Smooth muscle cell of the brain vasculature (primary cell): ENCODE measurements around the gene APOBR.
"Not testable (repeated sequence)": the region's sequence is repeated elsewhere in the genome, so short reads cannot be mapped to it uniquely, and the experiment has no call there.

Source experiments
- DNase-seq: peaks from one replicate; pipeline ENCODE4 v3.0.0-alpha.2; 2012; ENCODE audit warnings: low read depth, low spot score

Gene APOBR

DNA sequence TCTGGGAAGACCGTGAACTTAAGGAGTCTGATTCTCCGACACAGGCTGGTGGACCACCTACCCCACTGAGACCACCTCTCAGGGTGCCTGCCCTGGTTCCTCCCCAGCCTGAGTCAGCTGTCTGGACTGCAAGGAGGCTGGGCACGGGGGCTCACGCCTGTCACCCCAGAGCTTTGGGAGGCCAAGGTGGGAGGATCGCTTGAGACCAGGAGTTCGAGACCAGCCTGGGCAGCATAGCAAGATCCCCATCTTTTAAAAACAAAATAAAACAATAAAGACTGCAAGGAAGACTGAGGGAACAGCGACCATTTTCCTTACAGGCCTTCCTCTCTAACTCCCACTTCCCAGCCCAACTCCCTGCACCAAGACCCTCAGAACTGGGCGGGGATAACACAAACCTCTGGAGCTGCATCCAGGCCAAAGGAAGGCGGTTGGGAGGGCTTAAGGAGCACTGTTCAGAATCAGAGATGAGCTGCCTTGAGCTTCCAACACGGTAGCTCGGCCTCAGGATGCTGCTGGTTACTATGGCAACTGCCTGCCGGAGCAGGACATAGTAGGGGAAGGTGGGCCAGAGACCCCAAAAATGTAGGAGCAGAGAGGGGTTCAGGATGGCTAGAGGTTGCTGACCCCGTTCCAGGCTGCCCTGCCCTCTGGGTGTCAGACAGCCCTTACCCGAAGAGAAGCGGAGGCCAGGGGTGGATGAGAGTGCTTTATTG lies 4.4 kb downstream of the APOBR start:
- no peak for DNase-seq

DNA sequence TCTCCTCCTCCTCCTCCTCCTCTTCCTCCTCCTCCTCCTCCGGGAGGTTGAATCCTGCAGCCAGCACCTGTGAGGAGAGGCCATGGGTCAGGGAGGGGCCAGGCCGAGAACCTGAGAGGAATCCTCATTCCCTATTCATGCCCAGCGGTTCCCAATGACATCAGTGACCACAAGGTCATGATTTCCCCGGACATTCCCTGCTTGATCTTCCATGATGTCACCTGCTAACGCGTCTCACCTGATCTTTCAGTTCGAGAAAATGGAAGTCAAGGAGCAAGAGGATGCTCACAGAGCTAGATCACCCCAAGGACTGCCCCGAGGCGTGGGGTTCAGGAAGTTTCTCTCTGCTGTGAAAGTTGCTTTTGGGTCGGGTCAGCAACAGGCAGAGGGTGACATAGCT lies 5.4 kb downstream of the APOBR start:
- no peak for DNase-seq

DNA sequence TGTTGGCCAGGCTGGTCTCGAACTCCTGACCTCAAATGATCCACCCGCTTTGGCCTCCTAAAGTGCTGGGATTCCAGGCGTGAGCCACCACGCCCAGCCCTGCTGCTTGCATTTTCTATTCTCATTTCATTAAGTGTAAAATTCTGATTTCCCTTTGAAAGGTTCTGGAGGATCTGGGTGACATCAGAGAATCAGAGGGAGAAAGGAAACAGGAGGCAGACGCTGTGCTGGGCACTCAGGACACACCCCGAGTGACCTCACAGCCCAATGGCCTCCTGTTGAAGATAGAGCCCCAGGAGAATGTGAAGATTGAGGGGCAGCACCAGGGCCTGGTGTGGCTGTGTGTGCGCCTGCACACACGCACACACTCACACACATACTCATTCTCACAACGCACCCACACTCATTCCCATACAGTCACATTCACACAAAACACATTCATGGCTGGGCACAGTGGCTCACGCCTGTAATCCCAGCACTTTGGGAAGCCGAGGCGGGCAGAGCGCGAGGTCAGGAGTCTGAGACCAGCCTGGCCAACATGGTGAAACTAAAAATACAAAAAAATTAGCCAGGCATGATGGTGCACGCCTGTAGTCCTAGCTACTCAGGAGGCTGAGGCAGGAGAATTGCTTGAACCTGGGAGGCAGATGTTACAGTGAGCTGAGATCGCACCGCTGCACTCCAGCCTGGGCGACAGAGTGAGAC lies 6.2 kb downstream of the APOBR start:
- DNase-seq = not testable (repeated sequence)

DNA sequence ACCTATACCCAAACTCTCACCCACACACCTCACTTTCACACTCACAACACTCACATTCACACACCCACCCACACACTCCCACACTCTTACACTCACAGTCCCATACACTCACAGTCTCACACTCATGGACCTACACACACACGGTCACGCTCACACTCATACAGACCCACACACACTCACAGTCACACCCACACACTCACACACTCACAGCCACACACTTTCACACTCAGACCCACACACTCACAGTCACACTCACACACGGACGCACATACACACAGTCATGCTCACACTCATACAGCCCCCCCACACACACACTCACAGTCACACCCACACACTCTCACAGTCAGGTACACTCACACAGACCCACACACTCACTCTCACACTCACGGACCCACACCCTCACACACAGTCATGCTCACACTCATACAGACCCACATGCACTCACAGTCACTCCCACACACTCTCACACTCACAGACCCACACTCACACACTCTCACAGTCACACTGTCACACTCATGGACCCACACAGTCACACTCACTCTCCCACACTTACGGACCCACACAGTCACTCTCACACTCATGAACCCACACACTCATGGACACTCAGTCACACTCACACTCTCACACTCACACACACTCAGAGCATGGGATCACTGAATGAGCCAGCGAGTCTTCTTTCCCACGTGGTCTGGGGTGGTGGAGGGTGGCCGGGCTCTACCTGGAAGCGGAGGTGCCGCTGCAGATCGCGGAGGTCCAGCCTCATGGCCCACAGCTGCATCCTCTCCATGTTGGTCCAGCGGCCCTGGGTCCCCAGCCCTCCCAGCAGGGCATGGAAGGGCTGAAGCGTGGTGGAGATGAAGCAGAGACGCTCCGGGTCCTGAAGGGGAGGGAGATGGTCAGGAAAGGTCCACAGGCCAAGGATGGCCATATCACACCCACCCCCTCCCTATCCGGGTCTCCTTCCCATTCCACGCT lies 7.1 kb downstream of the APOBR start:
- DNase-seq = no peak

DNA sequence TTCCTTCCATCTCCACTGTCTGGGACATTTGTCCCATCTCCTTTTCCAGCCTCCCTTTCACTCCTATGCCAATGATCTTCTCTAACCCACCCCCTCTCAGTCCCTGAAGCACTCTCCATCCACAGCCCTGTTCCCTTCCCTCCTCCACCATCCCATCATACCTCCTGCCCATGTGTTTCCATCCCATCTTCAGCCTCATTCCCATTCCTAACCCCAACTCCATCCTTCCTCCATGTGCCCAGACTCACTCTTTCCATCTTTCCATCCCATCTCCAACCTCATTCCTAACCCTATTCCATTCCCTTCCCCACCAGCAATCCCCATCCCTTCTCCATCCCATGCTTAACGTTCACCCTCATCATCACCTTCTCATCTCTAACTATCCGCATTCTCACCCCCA lies 7.8 kb downstream of the APOBR start:
- DNase-seq = no peak

DNA sequence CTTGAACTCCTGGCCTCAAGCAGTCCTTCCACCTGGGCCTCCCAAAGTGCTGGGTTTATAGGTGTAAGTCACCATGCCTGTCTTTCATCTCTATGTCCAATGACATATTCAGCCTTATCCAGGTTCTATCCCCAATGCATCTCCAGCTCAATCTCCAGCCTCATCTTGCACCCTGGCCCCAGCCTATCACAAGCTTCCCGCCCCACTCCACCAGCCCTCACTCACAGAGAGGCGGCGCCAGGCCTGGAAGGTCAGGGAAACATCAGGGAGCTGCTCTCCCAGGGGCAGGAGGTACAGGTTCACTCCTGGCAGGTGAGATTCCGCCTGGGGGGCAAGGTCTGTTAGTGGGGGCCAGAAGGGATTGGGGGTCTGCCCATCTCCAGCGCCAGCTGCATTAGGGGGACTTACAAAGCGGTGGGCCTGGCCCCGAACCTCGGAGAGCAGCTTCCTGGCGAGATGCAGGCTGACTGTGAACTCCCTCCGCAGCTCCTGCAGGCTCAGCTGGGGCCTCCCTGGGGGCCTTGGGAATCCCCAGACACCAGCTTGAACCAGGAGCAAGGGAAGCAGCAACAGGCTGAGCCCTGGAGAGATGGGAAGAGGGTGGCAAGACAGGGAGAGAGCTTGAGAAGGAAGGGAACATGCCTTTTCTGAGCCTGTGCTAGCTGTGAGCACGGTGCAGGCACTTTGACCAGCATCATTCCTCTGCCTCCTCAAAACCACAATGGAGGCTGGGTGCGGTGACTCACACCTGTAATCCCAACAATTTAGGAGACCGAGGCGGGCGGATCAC lies 9.2 kb downstream of the APOBR start:
- DNase-seq = no peak

DNA sequence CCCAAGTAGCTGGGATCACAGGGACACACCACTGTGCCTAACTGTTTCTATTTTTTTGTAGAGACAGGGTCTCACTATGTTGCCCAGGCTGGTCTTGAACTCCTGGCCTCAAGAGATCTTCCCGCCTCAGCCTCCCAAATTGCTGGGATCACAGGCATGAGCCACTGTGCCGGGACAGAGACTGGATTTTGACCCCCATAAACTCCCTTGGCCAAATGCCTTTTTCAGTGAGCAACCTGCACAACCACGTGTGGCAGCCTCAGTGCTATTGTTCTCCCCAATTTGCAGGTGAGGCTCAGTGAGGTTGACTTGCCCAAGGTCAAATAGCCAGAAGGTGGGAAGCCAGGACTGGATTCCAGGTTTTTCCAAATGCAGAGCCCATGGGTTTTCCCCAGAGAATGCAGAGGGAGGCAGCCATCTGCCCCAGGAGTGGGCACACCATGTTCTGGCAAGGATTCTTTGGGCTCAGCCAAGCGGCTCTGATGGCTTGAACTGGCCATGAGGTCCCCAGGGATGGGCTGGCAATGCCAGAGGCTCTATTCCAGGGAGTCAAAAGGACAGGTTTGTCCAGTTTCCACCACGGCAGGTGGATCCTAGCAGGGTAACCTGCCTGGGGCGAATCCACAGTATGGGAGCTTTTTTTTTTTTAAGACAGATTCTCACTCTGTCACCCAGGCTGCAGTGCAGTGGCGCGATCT lies 10.4 kb downstream of the APOBR start:
- no peak for DNase-seq

DNA sequence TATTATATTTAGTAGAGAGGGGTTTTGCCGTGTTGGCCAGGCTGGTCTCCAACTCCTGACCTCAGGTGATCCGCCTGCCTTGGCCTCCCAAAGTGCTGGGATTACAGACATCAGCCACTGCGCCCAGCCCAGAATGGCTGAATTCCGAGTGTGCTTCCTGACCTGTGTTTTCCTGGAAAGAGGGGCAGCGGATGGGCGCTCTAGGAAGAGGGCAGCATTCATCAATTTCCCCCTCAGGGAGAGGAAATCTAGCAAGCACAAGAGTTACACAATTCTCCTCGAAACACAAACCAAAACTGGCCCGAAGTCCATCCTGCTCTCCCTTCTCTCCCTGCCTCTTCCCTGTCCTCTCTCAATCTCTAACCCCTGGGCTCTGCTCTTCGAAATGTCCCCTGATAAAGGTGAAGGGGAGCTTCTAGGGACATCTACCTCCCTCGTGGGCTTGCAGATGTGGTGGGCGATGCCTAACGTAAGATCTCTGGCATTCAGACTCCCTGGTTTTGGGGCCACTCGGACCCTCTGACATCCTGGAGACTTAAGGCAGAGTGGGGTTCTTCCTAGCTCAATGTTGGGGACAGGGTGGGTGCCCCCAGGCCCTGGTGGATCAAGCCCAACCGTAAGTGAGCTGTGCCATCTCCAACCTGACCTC lies 11.2 kb downstream of the APOBR start:
- DNase-seq = no peak

DNA sequence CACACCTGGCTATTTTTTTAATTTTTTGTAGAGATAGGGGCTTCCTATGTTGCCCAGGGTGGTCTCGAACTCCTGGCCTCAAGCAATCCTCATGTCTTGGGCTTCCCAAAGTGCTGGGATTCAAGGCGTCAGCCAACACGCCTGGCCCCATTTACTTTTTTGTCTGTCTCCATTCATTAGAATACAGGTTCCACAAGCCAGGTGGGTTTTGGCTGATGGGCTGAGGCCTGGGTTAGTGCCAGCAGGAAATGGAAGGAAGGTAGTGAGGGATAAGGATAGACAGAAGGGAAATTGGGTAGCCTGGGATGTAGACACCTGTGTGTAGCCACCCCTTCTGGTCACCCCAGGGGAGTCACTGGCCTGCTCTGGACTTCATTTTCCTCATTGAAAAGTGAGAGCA lies 16.6 kb downstream of the APOBR start:
- no peak for DNase-seq

DNA sequence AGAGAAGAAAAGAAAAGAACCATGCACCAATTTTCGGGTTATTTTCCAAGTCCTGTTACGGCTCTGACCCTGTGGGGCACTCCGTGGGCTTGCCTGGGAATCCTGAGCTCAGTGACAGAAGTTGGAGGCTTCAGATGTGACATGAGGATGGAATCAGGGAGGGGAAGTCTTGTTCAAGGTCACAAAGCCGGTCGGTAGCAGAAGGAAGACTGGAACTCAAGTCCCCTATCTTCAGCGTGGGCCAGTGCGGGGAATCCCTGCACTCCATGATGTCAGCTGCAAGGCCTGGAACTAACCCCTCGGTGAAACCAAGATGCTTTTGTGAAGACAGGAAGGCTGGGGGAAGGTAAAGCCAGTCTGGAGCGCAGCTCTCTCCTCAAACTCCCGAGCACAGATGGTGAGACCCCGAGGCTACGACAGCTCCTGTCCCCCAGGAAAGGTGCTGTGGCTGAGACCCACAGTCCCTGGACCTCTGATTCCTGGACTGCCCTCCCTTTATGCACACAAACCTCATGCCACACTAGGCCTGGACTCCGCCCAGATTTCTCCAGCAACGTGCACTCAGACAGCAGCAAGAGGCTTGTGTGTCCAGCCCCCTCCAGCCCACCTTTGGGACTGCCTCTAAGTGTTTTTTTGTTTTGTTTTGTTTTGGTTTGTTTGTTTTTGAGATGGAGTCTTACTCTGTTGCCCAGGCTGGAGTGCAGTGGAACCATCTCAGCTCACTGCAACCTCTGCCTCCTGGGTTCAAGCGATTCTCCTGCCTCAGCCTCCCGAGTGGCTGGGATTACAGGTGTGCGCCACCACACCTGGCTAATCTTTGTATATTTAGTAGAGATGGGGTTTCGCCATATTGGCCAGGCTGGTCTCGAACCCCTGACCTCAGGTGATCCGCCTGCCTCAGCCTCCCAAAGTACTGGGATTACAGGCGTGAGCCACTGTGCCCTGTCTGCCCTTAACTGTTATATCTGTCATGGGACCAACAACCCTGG lies 17.7 kb downstream of the APOBR start:
- DNase-seq = no peak

DNA sequence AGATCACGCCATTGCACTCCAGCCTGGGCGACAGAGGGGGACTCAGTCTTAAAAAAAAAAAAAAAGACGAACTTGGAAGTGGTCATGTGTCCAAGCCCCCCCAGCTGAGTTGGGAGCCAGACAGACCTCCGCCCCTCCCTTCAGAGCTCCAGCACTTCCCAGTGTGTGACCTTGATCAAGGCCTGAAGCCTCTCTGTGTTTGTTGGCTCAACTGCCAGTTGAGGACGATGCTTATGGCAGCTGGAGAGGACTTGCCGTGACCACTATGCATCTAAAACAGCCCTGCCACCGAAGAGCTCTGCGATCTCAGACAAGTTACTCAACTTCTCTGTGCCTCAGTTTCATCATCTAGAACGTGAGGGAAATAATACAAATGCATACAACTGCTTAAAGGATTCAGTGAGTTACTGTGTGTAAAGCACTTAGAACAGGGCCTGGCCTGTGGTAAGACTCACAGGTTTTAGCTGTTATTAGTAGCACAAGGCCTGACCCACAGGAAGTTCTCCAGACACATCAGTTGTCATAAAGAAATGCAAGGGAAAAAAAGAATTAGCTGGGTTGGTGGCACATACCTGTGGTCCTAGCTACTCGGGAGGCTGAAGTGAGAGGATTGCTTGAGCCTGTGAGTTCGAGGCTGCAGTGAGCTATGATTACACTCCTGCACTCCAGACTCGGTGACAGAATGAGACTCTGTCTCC lies 19.2 kb downstream of the APOBR start:
- no peak for DNase-seq

DNA sequence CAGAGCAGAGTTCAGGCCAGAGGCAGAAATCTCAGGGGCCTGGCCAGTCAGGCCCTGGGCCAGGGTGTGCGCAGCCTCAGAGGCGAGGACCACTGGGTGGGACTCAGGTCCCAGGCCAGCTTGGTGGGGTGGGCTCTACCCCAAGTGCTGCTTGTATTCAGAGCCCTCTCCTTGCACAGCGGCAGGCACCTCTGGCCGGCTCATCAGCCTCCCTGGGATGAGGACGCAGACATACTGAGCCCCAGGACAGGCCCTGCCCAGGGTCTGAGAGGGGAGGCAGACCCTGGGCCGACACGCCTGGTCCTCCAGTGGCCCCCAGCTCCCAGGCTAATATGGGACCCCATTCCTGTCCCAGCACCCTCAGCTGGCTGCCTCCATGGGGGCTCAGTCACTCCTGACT lies 19.8 kb downstream of the APOBR start:
- no peak for DNase-seq

DNA sequence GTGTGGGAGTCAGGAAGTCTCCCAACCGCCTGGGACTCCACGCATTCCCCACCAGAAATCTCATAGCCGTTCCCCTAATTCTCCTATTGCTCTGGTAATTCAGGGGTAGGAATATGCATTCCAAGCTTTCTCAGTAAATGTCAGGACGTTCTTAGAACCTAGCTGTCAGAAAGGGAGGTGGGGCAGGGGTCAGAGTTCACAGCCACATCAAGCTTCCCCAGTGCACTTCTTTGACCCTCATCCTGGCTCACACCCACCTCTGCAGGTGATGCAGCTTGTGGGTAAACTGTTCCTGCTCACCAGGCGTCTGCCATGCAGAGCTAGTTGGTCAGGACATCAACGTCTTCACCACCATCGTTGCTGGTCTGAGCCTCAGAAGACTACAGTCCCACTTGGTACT lies 26.2 kb downstream of the APOBR start:
- DNase-seq = no peak

DNA sequence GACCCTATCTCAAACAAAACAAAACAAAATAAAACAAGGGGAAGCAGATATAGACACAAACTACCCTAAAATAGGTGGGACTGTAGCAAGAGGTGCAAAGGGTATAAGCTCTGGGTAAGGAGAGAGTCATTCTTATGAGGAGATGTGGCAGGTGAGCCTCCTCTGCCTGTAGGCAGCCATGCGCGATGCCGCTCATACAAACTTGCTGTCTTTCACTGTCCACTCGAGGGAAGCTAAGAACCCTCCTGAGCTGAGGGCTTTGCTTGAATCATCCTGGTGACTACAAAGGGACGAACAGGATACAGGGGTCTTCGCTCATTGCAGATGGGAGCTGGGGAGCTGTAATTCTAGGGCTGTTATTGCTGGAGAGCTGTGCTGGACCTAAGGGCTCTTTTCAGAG lies 27.0 kb downstream of the APOBR start:
- DNase-seq = no peak

DNA sequence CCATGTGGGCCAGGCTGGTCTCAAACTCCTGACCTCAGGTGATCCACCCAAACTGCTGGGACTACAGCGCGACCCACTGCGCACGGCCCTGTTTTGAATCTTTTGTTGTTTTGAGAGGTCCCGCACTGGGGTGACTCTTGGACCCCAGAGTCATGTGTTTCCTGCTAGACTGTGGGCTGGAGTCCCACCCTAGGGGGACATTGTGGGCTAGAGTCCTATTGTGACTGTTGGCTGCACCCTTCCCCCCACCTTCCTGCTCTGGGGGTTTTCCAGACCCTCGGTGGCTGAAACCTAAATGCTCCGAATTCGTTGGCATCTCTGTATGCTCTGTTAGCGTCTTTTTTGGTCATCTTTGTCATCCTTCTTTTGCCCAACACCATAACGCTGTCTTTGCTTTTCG lies 28.3 kb downstream of the APOBR start:
- no peak for DNase-seq

DNA sequence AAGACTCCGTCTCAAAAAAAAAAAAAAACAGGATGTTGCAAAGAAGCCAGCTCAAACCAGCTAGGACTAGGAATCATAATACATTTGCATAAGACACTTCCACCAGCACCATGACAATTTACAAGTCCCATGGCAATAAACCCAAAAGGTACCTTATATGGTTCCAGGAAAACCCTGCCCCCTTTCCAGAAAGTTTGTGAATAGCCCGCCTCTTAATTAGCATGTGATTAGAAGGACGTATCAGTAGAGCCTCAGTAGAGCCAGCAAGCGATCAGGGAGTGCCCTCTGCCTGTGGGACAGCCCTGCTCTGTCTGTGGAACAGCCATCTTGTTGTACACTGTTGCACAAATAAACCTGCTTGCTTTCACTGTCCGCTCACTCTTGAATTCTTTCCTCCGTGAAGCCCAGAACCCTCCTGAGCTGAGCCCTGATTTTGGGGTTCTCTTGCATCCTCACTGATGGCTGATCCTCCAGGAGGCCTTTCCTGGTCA lies 30.3 kb downstream of the APOBR start:
- no peak for DNase-seq

DNA sequence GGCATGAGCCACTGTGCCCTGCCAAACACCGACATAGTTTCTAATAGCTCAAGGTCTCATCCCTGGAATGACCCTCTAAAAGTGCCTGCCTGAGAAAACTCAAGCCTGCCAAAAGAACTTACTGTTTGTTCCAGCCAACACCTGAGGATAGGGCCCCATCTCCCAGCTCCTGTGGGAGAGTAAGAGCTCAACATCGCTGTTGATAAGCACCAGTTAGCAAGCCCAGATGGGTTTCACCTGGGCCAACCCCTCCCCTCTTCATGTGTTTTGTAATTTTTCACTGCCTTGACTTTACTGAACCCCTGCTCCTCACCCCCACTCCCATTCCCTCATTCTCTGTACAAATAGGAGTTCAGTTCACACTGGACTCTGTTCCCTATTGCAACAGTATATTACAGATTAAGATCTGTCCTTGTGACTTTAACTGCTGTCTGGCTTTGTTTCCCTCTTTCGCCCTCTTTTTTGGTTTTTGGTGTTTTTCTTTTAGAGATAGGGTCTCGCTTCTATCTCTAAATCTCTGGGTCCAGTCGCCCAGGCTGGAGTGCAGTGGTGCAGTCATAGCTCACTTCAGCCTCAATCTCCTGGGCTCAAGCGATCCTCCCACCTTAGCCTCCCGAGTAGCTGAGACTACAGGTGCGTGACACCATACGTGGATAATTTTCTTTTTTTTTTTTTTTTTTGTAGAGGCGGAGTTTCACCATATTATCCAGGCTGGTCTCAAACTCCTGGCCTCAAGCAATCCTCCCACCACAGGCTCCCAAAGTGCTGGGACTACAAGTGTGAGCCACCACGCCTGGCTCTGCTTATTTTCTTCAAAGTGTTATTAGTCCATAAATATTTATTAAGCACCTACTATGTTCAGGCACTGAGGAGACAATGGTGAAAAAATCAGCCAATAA lies 32.0 kb downstream of the APOBR start:
- no peak for DNase-seq
